IMR-90 (cell line): ENCODE results near the gene FGF2. TPM values are rescaled to one million over a fixed set of nuclear protein-coding genes. Genes with fewer than 3 reads are reported as not detected.

Experiments used
- ATAC-seq: fragments of 200-7000 bp; cut with Tn5 transposase; 2 replicates; pipeline ENCODE4 v1.9.1; 2020; ENCODE audit warnings: low read depth, mild to moderate bottlenecking, moderate library complexity
- BruUV-seq: library from RNA; stranded (reverse); fragments of 400-500 nt; replicated peaks from 2 replicates; lab custom pipeline; 2021; lab: Mats Ljungman, UMichigan
- CTCF ChIA-PET: fragments of 300-600 bp; formaldehyde crosslinking; extraction: SDS; loops from one replicate; lab custom pipeline; 2021; ENCODE audit warnings: antibody characterized with exemption; lab: Yijun Ruan, JAX
- POLR2A ChIA-PET: fragments of 300-600 bp; sonication (Branson Sonifier 250); formaldehyde crosslinking; loops from one replicate; lab custom pipeline; 2022; ENCODE audit warnings: antibody characterized with exemption; ENCODE audit not compliant: unreplicated experiment; lab: Charles Lee
- DNase-seq: peaks from one replicate; pipeline ENCODE4 v3.0.0; 2013
- H2AFZ ChIP-seq: replicated peaks from 2 replicates; pipeline ENCODE3; 2013; ENCODE audit warnings: low read length, mild to moderate bottlenecking; ENCODE audit not compliant: poor library complexity
- H2AK5ac ChIP-seq: 2 replicates; pipeline ENCODE4 v1.6.1; 2013; ENCODE audit warnings: low read depth, low read length, inconsistent platforms
- H2AK9ac ChIP-seq: replicated peaks from 2 replicates; pipeline ENCODE3; 2013; ENCODE audit warnings: mild to moderate bottlenecking, low read depth, low read length, moderate library complexity; ENCODE audit not compliant: poor library complexity
- H2BK120ac ChIP-seq: 2 replicates; pipeline ENCODE4 v1.6.1; 2013; ENCODE audit warnings: low read depth, low read length, inconsistent platforms
- H2BK15ac ChIP-seq: 3 replicates; pipeline ENCODE4 v1.6.1; 2013; ENCODE audit warnings: low read depth, low read length, inconsistent platforms
- H2BK20ac ChIP-seq: 2 replicates; pipeline ENCODE4 v1.6.1; 2013; ENCODE audit warnings: low read depth, mild to moderate bottlenecking, inconsistent platforms, low read length, moderate library complexity
- H2BK5ac ChIP-seq: 2 replicates; pipeline ENCODE4 v1.6.1; 2013; ENCODE audit warnings: mild to moderate bottlenecking, low read depth, low read length, inconsistent platforms; ENCODE audit not compliant: poor library complexity, severe bottlenecking
- H3K14ac ChIP-seq: replicated peaks from 2 replicates; pipeline ENCODE4 v1.6.1; 2013; ENCODE audit warnings: low read depth, low read length, inconsistent platforms
- H3K18ac ChIP-seq: 2 replicates; pipeline ENCODE4 v1.6.1; 2013; ENCODE audit warnings: low read depth, low read length, control low read depth
- H3K23ac ChIP-seq: 2 replicates; pipeline ENCODE4 v1.6.1; 2013; ENCODE audit warnings: low read depth, low read length, inconsistent platforms
- H3K27ac ChIP-seq: 2 replicates; pipeline ENCODE4 v1.5.1; 2013; ENCODE audit warnings: mild to moderate bottlenecking, control low read depth, low read length; ENCODE audit not compliant: insufficient read depth
- H3K27me3 ChIP-seq: 2 replicates; pipeline ENCODE4 v1.6.1; 2013; ENCODE audit warnings: low read length; ENCODE audit not compliant: control insufficient read depth, insufficient read depth
- H3K36me3 ChIP-seq: 2 replicates; pipeline ENCODE4 v1.6.1; 2013; ENCODE audit warnings: low read length, mixed read lengths; ENCODE audit not compliant: control insufficient read depth, insufficient read depth
- H3K4ac ChIP-seq: 2 replicates; pipeline ENCODE4 v1.6.1; 2013; ENCODE audit warnings: low read depth, low read length, inconsistent platforms
- H3K4me1 ChIP-seq: 2 replicates; pipeline ENCODE4 v1.6.1; 2013; ENCODE audit warnings: low read length, mixed read lengths; ENCODE audit not compliant: control insufficient read depth, insufficient read depth
- H3K4me2 ChIP-seq: 2 replicates; pipeline ENCODE4 v1.6.1; 2013; ENCODE audit warnings: low read depth, mild to moderate bottlenecking, control low read depth, low read length, moderate library complexity
- H3K4me3 ChIP-seq: 2 replicates; pipeline ENCODE4 v1.5.1; 2013; ENCODE audit warnings: low read depth, mild to moderate bottlenecking, control low read depth, low read length, moderate library complexity; ENCODE audit not compliant: insufficient read depth
- H3K56ac ChIP-seq: 2 replicates; pipeline ENCODE4 v1.6.1; 2013; ENCODE audit warnings: low read length, inconsistent platforms; ENCODE audit not compliant: insufficient read depth; ENCODE audit errors: extremely low read depth
- H3K79me1 ChIP-seq, 2 experiments: 2 replicates each; pipeline ENCODE4 v1.6.1; 2013; ENCODE audit warnings: low read length in 2 of 2, inconsistent platforms in 1 of 2, low read depth in 1 of 2
- H3K9ac ChIP-seq: 2 replicates; pipeline ENCODE4 v1.6.1; 2013; ENCODE audit warnings: low read depth, low read length, control low read depth
- H3K9me1 ChIP-seq: 2 replicates; pipeline ENCODE4 v1.6.1; 2013; ENCODE audit warnings: low read length, inconsistent platforms; ENCODE audit not compliant: insufficient read depth
- H3K9me3 ChIP-seq: 2 replicates; pipeline ENCODE4 v1.6.1; 2013; ENCODE audit warnings: low read length; ENCODE audit not compliant: control insufficient read depth, insufficient read depth
- H4K20me1 ChIP-seq: 2 replicates; pipeline ENCODE4 v1.6.1; 2013; ENCODE audit warnings: low read length, inconsistent platforms; ENCODE audit not compliant: insufficient read depth
- H4K5ac ChIP-seq: 2 replicates; pipeline ENCODE4 v1.6.1; 2013; ENCODE audit warnings: mild to moderate bottlenecking, low read depth, low read length, control low read depth
- H4K8ac ChIP-seq, 2 experiments: 2 replicates each; pipeline ENCODE4 v1.6.1; 2013; ENCODE audit warnings: low read depth in 2 of 2, low read length in 2 of 2, control low read depth in 1 of 2, inconsistent platforms in 1 of 2
- H4K91ac ChIP-seq: 2 replicates; pipeline ENCODE4 v1.6.1; 2013; ENCODE audit warnings: low read depth, low read length, inconsistent platforms; ENCODE audit not compliant: insufficient read depth
- RCOR1 ChIP-seq: IDR thresholded peaks from 2 replicates; pipeline ENCODE4 v1.6.1; 2012; ENCODE audit warnings: mild to moderate bottlenecking, low read length, improper control_type of control experiment; ENCODE audit not compliant: insufficient replicate concordance
- WGBS, 2 experiments: methylation state at CpG; one replicate each; pipeline versions ENCODE4 v1.1.5 to v1.1.7; 2013; ENCODE audit warnings: missing lambda C conversion rate in 2 of 2; ENCODE audit not compliant: insufficient read length in 1 of 2; ENCODE audit errors: extremely low coverage in 2 of 2; 5-methylcytosine and 5-hydroxymethylcytosine counted together
- dilution Hi-C: fragments of 300-500 bp; cut with HindIII; formaldehyde crosslinking; loops from one replicate; pipeline ENCODE4 v1.14.3; 2018; ENCODE audit warnings: low sequenced_read_pairs; ENCODE audit not compliant: unreplicated experiment
- in situ Hi-C: fragments of 300-500 bp; cut with MboI; formaldehyde crosslinking; loops from 3 replicates; pipeline ENCODE4 v1.14.3; 2019; ENCODE audit warnings: low sequenced_read_pairs, inconsistent platforms, mixed read lengths
- intact Hi-C: fragments of 100-400 bp; cut with micrococcal nuclease; formaldehyde crosslinking; loops from 2 replicates; pipeline ENCODE4 v1.10.0; 2022
- polyA plus RNA-seq, 3 experiments: library from polyadenylated mRNA; depleted of rRNA; stranded (reverse); fragments of >200 nt; gene quantifications; 2 replicates each; pipeline ENCODE4 v1.2.3, GENCODE V29; 2012; ENCODE audit warnings: low replicate concordance in 1 of 3
- total RNA-seq: library from RNA; depleted of rRNA; stranded (reverse); fragments of >200 nt; gene quantifications from 2 replicates; pipeline ENCODE4 v1.2.3, GENCODE V29; 2012

FGF2 gene
- total and polyA plus RNA-seq, 2 of the 4 experiments (the other 2 are of a cell fraction), result 12.9 to 27.1 TPM

DNA sequence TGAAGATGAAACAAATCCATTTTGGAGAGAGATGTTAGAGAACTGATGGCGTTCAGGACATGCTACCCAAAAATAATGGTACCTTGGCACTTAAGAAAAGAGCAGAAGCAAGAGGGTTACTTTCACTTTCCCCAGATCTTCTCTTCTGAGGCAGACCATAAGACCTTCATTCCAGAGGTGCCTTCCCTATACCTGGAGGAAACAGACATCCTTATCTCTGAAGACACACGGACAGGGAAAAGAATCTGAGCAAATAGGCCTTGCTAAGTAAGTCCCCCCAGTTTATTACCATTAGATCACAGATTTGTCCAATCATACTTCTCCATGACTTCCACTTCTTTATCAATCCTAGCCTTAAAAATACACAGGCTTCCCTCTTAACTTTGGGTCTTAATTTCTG is 2.0 kb upstream of the FGF2 start:
- Histone ChIP-seq H2BK120ac (peak overlapping the region; percentile 56; the same call in 1 of the 2 replicates), H3K18ac (peak overlapping the region; percentile 67; the same call in 1 of the 2 replicates), H2BK15ac (peak overlapping the region; percentile 30; the same call in 2 of the 3 replicates), H3K23ac (peak overlapping the region; percentile 53; the same call in 1 of the 2 replicates), H2AK5ac (no peak overlapping the region; the same call in 1 of the 2 replicates), H3K14ac (peak overlapping the region; percentile 67), H3K79me1 (peaks cover 0 to 25% of the 10 kb centered on the region in 2 experiments; a peak in 2 of 4 replicates), H3K4me3 (no peak overlapping the region), H2BK20ac (peak overlapping the region; percentile 53), H4K5ac (peak overlapping the region; percentile 9; the same call in 1 of the 2 replicates), H3K27me3 (no peaks in the 10 kb centered on the region), H3K9ac (peak overlapping the region; percentile 42; the same call in 1 of the 2 replicates), H4K20me1 (peaks cover 10% of the 10 kb centered on the region; the same call in 1 of the 2 replicates), H3K9me1 (peaks cover 7% of the 10 kb centered on the region), H4K8ac (peak overlapping the region; percentile 46 to 59; a peak in 3 of 4 replicates), H4K91ac (peak overlapping the region; percentile 12; the same call in 1 of the 2 replicates), H3K36me3 (no peaks in the 10 kb centered on the region), H3K4me2 (peak overlapping the region; percentile 87), H2AK9ac (no peak overlapping the region), H3K27ac (no peak overlapping the region), H3K4me1 (peaks cover 11% of the 10 kb centered on the region), H2AFZ (no peak overlapping the region), H2BK5ac (peak overlapping the region; percentile 23), H3K9me3 (no peaks in the 10 kb centered on the region), H3K4ac (peak overlapping the region; percentile 24; the same call in 1 of the 2 replicates), H3K56ac (no peak overlapping the region)
- POLR2A ChIA-PET, result no interaction called here
- dilution Hi-C loops (no loop called here), in situ Hi-C loops (no loop called here), intact Hi-C loops (loop anchor here (5.0 kb wide), 1 partner anchor 38 kb away; no protein-coding TSS in a partner anchor)
- no peak for TF ChIP-seq RCOR1
- no peak for ATAC-seq
- WGBS, 2 experiments, result 100% methylated on average over 1 of the region's 2 CpGs; no CpG with 5 or more reads in 1 of the 2 experiments
- peak; percentile 20 for DNase-seq
- CTCF ChIA-PET, result no interaction called here
- no TSS peak for BruUV-seq
